B cell (primary cell): ENCODE measurements around the gene PRKCB. TPM values are rescaled to one million over a fixed set of nuclear protein-coding genes. Genes with fewer than 3 reads are reported as not detected.

Source experiments
- ATAC-seq: fragments of 200-7000 bp; cut with Tn5 transposase; one replicate; pipeline ENCODE4 v1.10.0; 2021; ENCODE audit warnings: low read depth, mild to moderate bottlenecking, moderate number of reproducible peaks, moderate library complexity
- CTCF ChIA-PET: fragments of 350-600 bp; sonication (Branson Sonifier 250); formaldehyde crosslinking; loops from one replicate; lab custom pipeline; 2021; ENCODE audit warnings: antibody characterized with exemption, inconsistent platforms; lab: Charles Lee
- POLR2A ChIA-PET: fragments of 350-600 bp; sonication (Branson Sonifier 250); formaldehyde crosslinking; loops from one replicate; lab custom pipeline; 2021; ENCODE audit warnings: antibody characterized with exemption; lab: Charles Lee
- DNase-seq: peaks from one replicate; pipeline ENCODE4 v3.0.0; 2013
- H2AFZ ChIP-seq: 2 replicates; pipeline ENCODE4 v1.6.1; 2012; ENCODE audit warnings: mild to moderate bottlenecking, low read depth, low read length; ENCODE audit not compliant: insufficient read depth, poor library complexity, severe bottlenecking
- H3K27ac ChIP-seq, 2 donors: 1 replicate in 1 of 2; 2 replicates in 1 of 2; pipeline ENCODE4 v1.5.1; 2012 to 2013; ENCODE audit warnings: low read length in 2 of 2, mild to moderate bottlenecking in 2 of 2, moderate library complexity in 1 of 2
- H3K27me3 ChIP-seq, 4 experiments: fragments of 200-600 bp in 1 of 4; sonication (generic) in 1 of 4; replicated peaks in 1 of 4; 1 replicate in 2 of 4; 2 replicates in 2 of 4; pipeline versions ENCODE4 v1.6.1 to v1.7.0; 2013 to 2016; ENCODE audit warnings: low read length in 3 of 4, mild to moderate bottlenecking in 2 of 4, mixed read lengths in 1 of 4, moderate library complexity in 1 of 4; ENCODE audit not compliant: insufficient read depth in 4 of 4, control insufficient read depth in 3 of 4; ENCODE audit errors: control extremely low read depth in 1 of 4
- H3K36me3 ChIP-seq, 2 experiments: replicated peaks in 1 of 2; 1 replicate in 1 of 2; 2 replicates in 1 of 2; pipeline versions ENCODE4 v1.6.1 to v1.7.1; 2013; ENCODE audit warnings: low read length in 1 of 2; ENCODE audit not compliant: insufficient read depth in 2 of 2, control insufficient read depth in 1 of 2; ENCODE audit errors: control extremely low read depth in 1 of 2, extremely low read depth in 1 of 2
- H3K4me1 ChIP-seq, 2 donors: fragments of 200-600 bp in 1 of 2; sonication (generic) in 1 of 2; 1 replicate in 1 of 2; 2 replicates in 1 of 2; pipeline versions ENCODE4 v1.5.1 to v1.6.1; 2013 to 2017; ENCODE audit warnings: low read length in 2 of 2; ENCODE audit not compliant: control insufficient read depth in 2 of 2, insufficient read depth in 2 of 2
- H3K4me2 ChIP-seq: replicated peaks from 2 replicates; pipeline ENCODE3; 2012; ENCODE audit warnings: mild to moderate bottlenecking, low read depth, low read length; ENCODE audit not compliant: poor library complexity, severe bottlenecking
- H3K4me3 ChIP-seq, 5 experiments: fragments of 200-600 bp in 1 of 5; sonication (generic) in 1 of 5; 1 replicate in 3 of 5; 2 replicates in 2 of 5; pipeline versions ENCODE4 v1.5.1 to v1.7.0; 2011 to 2016; ENCODE audit warnings: low read length in 4 of 5, mild to moderate bottlenecking in 4 of 5, low read depth in 2 of 5, control low read depth in 1 of 5, moderate library complexity in 1 of 5; ENCODE audit not compliant: insufficient read depth in 1 of 5; ENCODE audit errors: control extremely low read depth in 1 of 5, extremely low read depth in 1 of 5
- H3K79me2 ChIP-seq: fragments of 200-600 bp; sonication (generic); one replicate; pipeline ENCODE4 v1.6.0; 2016; ENCODE audit warnings: low read length; ENCODE audit not compliant: control insufficient read depth, insufficient read depth
- H3K9ac ChIP-seq: fragments of 200-600 bp; sonication (generic); 2 replicates; pipeline ENCODE4 v1.6.1; 2017; ENCODE audit warnings: mild to moderate bottlenecking, low read length, moderate library complexity
- H3K9me3 ChIP-seq, 3 donors: one replicate each; pipeline versions ENCODE4 v1.6.1 to v1.7.1; 2013; ENCODE audit warnings: low read length in 2 of 3; ENCODE audit not compliant: control insufficient read depth in 2 of 3, insufficient read depth in 1 of 3; ENCODE audit errors: control extremely low read depth in 1 of 3
- H4K20me1 ChIP-seq: 2 replicates; pipeline ENCODE4 v1.6.0; 2012; ENCODE audit warnings: mild to moderate bottlenecking, low read length; ENCODE audit not compliant: insufficient read depth, control insufficient read depth, poor library complexity, severe bottlenecking
- H3K27ac Mint-ChIP-seq: one replicate; pipeline ENCODE4 v1.8.0; 2021; ENCODE audit warnings: mixed read lengths
- H3K27me3 Mint-ChIP-seq: one replicate; pipeline ENCODE4 v1.8.0; 2021; ENCODE audit warnings: mixed read lengths
- H3K4me1 Mint-ChIP-seq: one replicate; pipeline ENCODE4 v1.8.0; 2021; ENCODE audit warnings: mixed read lengths
- H3K4me3 Mint-ChIP-seq: one replicate; pipeline ENCODE4 v1.8.0; 2021; ENCODE audit warnings: mixed read lengths
- H3K9me3 Mint-ChIP-seq: one replicate; pipeline ENCODE4 v1.8.0; 2022; ENCODE audit warnings: mixed read lengths; ENCODE audit not compliant: insufficient read depth
- CTCF ChIP-seq: fragments of 200-600 bp; IDR thresholded peaks from one replicate; pipeline ENCODE4 v1.8.0; 2022; ENCODE audit warnings: antibody characterized with exemption, mild to moderate bottlenecking
- EZH2 ChIP-seq: IDR thresholded peaks from 2 replicates; pipeline ENCODE4 v1.6.1; 2012; ENCODE audit warnings: borderline replicate concordance, low read depth, mild to moderate bottlenecking, moderate library complexity, low read length; ENCODE audit not compliant: insufficient read depth, poor library complexity, severe bottlenecking
- WGBS: methylation state at CpG from one replicate; pipeline ENCODE4 v1.1.5; 2013; ENCODE audit warnings: missing lambda C conversion rate; ENCODE audit not compliant: insufficient coverage; 5-methylcytosine and 5-hydroxymethylcytosine counted together
- intact Hi-C: fragments of 100-400 bp; cut with micrococcal nuclease; formaldehyde crosslinking; loops from one replicate; pipeline ENCODE4 v1.10.0; 2022
- polyA plus RNA-seq: library from polyadenylated mRNA; depleted of rRNA; stranded (reverse); fragments of >200 nt; gene quantifications from 2 replicates; pipeline ENCODE4 v1.2.3, GENCODE V29; 2012
- total RNA-seq, 2 donors: library from RNA; stranded (reverse); fragments of 120-200 nt in 1 of 2; gene quantifications; 1 replicate in 1 of 2; 2 replicates in 1 of 2; pipeline versions ENCODE4 v1.2.3 to v1.2.4, GENCODE V29; 2013 to 2022

Gene PRKCB
- total and polyA plus RNA-seq, 2 donors (not counting 1 experiment from before 2014, with no cell fraction given), result 106 to 373 TPM

GRCh38 chr16:24138575-24138974 is 302.8 kb downstream of the PRKCB start:
- Mint-ChIP-seq H3K9me3 (no peaks in the 10 kb centered on the region), H3K4me1 (no peaks in the 10 kb centered on the region), H3K27me3 (no peaks in the 10 kb centered on the region), H3K4me3 (no peak overlapping the region), H3K27ac (no peak overlapping the region)
- Histone ChIP-seq H3K9me3 (no peaks in the 10 kb centered on the region), H3K4me3 (no peak overlapping the region), H3K79me2 (peaks cover 40% of the 10 kb centered on the region), H3K9ac (no peak overlapping the region), H3K27me3 (no peaks in the 10 kb centered on the region), H3K36me3 (peaks cover 3 to 70% of the 10 kb centered on the region in 2 experiments), H3K27ac (no peak overlapping the region), H4K20me1 (peaks cover 53% of the 10 kb centered on the region), H3K4me1 (no peaks in the 10 kb centered on the region), H2AFZ (no peak overlapping the region), H3K4me2 (no peak overlapping the region)
- CTCF ChIA-PET, result no interaction called here
- POLR2A ChIA-PET, result no interaction called here
- TF ChIP-seq CTCF, result no peak
- TF ChIP-seq EZH2, result no peak
- WGBS, result 67% methylated on average over 1 of the region's 2 CpGs
- ATAC-seq, result no peak
- intact Hi-C loops, result no loop called here
- no peak for DNase-seq

GRCh38 chr16:24139282-24139681 is 303.5 kb downstream of the PRKCB start:
- H2AFZ ChIP-seq, result no peak overlapping the region
- peaks cover 59% of the 10 kb centered on the region for H4K20me1 ChIP-seq
- CTCF ChIA-PET, result no interaction called here
- no peak for DNase-seq
- no peak overlapping the region for H3K4me2 ChIP-seq
- POLR2A ChIA-PET, result no interaction called here
- no peaks in the 10 kb centered on the region for H3K4me1 ChIP-seq
- no peaks in the 10 kb centered on the region for H3K9me3 Mint-ChIP-seq
- H3K27ac Mint-ChIP-seq, result no peak overlapping the region
- H3K27me3 Mint-ChIP-seq, result no peaks in the 10 kb centered on the region
- no peak overlapping the region for H3K4me3 Mint-ChIP-seq
- peaks cover 37% of the 10 kb centered on the region for H3K79me2 ChIP-seq
- peaks cover 2 to 70% of the 10 kb centered on the region in 2 experiments for H3K36me3 ChIP-seq
- no peak for ATAC-seq
- intact Hi-C loops, result no loop called here
- H3K9ac ChIP-seq, result no peak overlapping the region
- H3K4me1 Mint-ChIP-seq, result no peaks in the 10 kb centered on the region
- TF ChIP-seq EZH2 (no peak), CTCF (no peak)
- no peaks in the 10 kb centered on the region for H3K27me3 ChIP-seq
- H3K4me3 ChIP-seq, result no peak overlapping the region
- WGBS, result 100% methylated on average over 2 of the region's 3 CpGs
- no peak overlapping the region for H3K27ac ChIP-seq
- no peaks in the 10 kb centered on the region for H3K9me3 ChIP-seq
